ENCODE measurements around the gene SMIM26.

Gene SMIM26

GRCh38 chr20:18585134-18585533 lies 17.9 kb downstream of the SMIM26 start:
- DNase-seq (ENCODE audit: low spot score) = no peak

GRCh38 chr20:18587665-18588573 lies 20.7 kb downstream of the SMIM26 start, which contains the start of gene DTD1:
TSS of gene DTD1 (plus strand) at chr20:18588054. CDS start at chr20:18588073, 19 bp downstream.
- peak; percentile 96 for DNase-seq (ENCODE audit: low spot score)

- no peak for DNase-seq (ENCODE audit: low spot score)
These were observed 21.3 kb downstream of the SMIM26 start for GRCh38 chr20:18588574-18588933.

GRCh38 chr20:18589941-18590674 lies 22.9 kb downstream of the SMIM26 start:
- no peak for DNase-seq (ENCODE audit: low spot score)

GRCh38 chr20:18596270-18596669 lies 29.0 kb downstream of the SMIM26 start:
- no peak for DNase-seq (ENCODE audit: low spot score)

GRCh38 chr20:18609741-18610140 lies 42.5 kb downstream of the SMIM26 start:
- DNase-seq (ENCODE audit: low spot score) = no peak

GRCh38 chr20:18611492-18611891 lies 44.3 kb downstream of the SMIM26 start:
- DNase-seq (ENCODE audit: low spot score) = no peak

- no peak for DNase-seq (ENCODE audit: low spot score)
These were observed 46.3 kb downstream of the SMIM26 start for GRCh38 chr20:18613553-18613952.

- no peak for DNase-seq (ENCODE audit: low spot score)
These were observed 47.0 kb downstream of the SMIM26 start for GRCh38 chr20:18614244-18614643.

- DNase-seq (ENCODE audit: low spot score) = no peak
These were observed 47.9 kb downstream of the SMIM26 start for GRCh38 chr20:18615020-18615650.

Measured in AG08396 (cell line).